Epithelial cell of alveolus of lung (primary cell): Measurements from ENCODE around the gene SPATA31A6. TPM values are rescaled to one million over a fixed set of nuclear protein-coding genes. Genes with fewer than 3 reads are reported as not detected.

Experiments used
- total RNA-seq: library from RNA; depleted of rRNA; stranded (reverse); fragments of >200 nt; gene quantifications from 2 replicates; pipeline ENCODE4 v1.2.1, GENCODE V29; 2015

SPATA31A6 gene
- not detected in 2 replicates for total RNA-seq

DNA sequence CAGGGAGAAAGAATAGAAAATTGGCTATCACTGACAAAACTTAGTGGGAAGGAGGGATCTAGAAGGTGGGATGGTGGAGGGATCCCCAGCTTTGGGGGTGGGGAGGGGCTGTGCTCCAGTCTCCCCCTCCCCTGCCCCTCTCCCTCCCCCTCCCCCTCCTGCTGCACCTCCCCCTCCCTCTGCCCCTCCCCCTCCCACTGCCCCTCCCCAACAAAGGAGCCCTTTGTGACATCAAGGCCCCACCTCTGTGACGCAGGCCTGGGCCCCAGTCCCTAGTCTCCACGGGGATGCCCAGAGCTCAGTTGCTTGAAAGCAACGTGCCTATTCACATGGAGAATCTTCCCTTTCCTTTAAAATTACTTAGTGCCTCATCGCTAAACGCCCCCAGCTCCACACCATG, at the start of gene SPATA31A6:
Gene SPATA31A6 (plus strand): TSS at position 301 of the 400 bp plus-strand sequence. CDS start 29 bp downstream, at position 330.

Other genes starting within 250 kb of the SPATA31A6 start
- gene CNTNAP3B, start 54.2 kb upstream of the SPATA31A6 start, total RNA-seq: 5.3 and 9.2 TPM in 2 replicates